ENCODE measurements around the gene PPFIA3.
A peak's percentile ranks its signal among the peaks of the same experiment; 100 is the strongest.

Gene PPFIA3

DNA sequence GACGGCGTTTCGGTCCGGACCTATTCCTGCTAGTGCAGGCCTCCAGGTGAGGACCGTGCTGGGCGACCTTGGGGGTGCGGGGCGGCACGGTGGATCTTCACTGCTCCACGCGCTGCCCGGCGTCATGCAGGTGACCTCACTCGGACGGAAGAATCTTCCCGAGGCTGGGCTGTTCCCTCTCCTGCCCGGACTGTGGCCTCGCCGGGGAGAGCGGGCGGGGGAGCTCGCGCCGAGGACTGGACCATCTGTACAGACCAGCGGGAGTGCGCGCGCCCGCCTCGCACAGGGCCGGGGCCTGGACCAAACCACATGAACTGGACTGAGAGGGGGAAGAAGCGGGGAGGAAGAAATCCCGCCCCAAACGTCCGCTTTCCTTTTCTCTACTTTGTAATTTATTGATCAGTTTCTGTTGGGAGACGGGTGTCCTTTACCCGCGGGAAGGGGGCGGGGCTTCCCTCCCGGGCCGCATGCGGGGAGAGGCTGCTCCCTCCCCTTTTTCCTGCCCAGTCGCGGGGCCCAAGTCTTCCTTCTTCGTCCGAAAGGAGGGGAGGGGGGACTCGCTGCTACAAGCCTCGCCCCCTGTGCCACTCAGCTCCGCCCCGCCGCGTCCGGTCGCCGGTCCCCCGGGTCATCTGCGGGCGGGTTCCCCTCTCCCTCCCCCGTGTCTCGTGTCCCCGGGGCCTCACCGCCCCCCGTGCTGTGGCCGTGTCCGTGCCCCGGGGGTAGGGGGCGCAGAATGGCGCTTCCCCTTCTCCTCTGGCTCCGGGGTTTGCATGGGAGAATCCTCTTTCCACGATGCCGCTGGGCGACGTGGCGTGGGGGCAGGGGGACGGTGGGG lies 31.0 kb downstream of the PPFIA3 start:
- TF ChIP-seq TAF1 (IDR thresholded peaks at IDR 0.05; ENCODE audit: low read depth), result peak; percentile 28; the same call in 1 of the 2 replicates
- TF ChIP-seq CEBPB (IDR thresholded peaks at IDR 0.05), result no peak
- peak; percentile 78 for TF ChIP-seq MAX (IDR thresholded peaks at IDR 0.05)
- peak; percentile 87 for TF ChIP-seq ZBTB7A (IDR thresholded peaks at IDR 0.05; ENCODE audit: low read depth)

- TF ChIP-seq EGR1 (IDR thresholded peaks at IDR 0.05) (no peak), TCF12 (IDR thresholded peaks at IDR 0.05; ENCODE audit: low read depth) (no peak), CEBPB (IDR thresholded peaks at IDR 0.05) (no peak), RAD21 (IDR thresholded peaks at IDR 0.05; ENCODE audit: low read depth) (no peak), FOXM1 (IDR thresholded peaks at IDR 0.05; ENCODE audit: borderline replicate concordance, low read depth) (no peak), EP300 (IDR thresholded peaks at IDR 0.05; ENCODE audit: borderline replicate concordance) (no peak), CREB1 (IDR thresholded peaks at IDR 0.05; ENCODE audit: low read depth) (no peak), ZBTB7A (IDR thresholded peaks at IDR 0.05; ENCODE audit: low read depth) (no peak), TAF1 (IDR thresholded peaks at IDR 0.05; ENCODE audit: low read depth) (no peak; the same call in 1 of the 2 replicates), YY1 (IDR thresholded peaks at IDR 0.05; ENCODE audit: low read depth) (no peak)
- TF ChIP-seq, protein P1, sequence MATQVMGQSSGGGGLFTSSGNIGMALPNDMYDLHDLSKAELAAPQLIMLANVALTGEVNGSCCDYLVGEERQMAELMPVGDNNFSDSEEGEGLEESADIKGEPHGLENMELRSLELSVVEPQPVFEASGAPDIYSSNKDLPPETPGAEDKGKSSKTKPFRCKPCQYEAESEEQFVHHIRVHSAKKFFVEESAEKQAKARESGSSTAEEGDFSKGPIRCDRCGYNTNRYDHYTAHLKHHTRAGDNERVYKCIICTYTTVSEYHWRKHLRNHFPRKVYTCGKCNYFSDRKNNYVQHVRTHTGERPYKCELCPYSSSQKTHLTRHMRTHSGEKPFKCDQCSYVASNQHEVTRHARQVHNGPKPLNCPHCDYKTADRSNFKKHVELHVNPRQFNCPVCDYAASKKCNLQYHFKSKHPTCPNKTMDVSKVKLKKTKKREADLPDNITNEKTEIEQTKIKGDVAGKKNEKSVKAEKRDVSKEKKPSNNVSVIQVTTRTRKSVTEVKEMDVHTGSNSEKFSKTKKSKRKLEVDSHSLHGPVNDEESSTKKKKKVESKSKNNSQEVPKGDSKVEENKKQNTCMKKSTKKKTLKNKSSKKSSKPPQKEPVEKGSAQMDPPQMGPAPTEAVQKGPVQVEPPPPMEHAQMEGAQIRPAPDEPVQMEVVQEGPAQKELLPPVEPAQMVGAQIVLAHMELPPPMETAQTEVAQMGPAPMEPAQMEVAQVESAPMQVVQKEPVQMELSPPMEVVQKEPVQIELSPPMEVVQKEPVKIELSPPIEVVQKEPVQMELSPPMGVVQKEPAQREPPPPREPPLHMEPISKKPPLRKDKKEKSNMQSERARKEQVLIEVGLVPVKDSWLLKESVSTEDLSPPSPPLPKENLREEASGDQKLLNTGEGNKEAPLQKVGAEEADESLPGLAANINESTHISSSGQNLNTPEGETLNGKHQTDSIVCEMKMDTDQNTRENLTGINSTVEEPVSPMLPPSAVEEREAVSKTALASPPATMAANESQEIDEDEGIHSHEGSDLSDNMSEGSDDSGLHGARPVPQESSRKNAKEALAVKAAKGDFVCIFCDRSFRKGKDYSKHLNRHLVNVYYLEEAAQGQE (IDR thresholded peaks at IDR 0.05; ENCODE audit: low read depth), result no peak
- TF ChIP-seq, protein P2, sequence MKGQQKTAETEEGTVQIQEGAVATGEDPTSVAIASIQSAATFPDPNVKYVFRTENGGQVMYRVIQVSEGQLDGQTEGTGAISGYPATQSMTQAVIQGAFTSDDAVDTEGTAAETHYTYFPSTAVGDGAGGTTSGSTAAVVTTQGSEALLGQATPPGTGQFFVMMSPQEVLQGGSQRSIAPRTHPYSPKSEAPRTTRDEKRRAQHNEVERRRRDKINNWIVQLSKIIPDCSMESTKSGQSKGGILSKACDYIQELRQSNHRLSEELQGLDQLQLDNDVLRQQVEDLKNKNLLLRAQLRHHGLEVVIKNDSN (IDR thresholded peaks at IDR 0.05), result no peak
These were observed 31.6 kb downstream of the PPFIA3 start for GRCh38 chr19:49150944-49151243.

- no peak for TF ChIP-seq EP300 (IDR thresholded peaks at IDR 0.05; ENCODE audit: borderline replicate concordance)
- TF ChIP-seq ZBTB7A (IDR thresholded peaks at IDR 0.05; ENCODE audit: low read depth), result no peak
- TF ChIP-seq TAF1 (IDR thresholded peaks at IDR 0.05; ENCODE audit: low read depth), result 0 out of 2 replicates have a peak, but pooled peaks have one; percentile 28
- 0 out of 2 replicates have a peak, but pooled peaks have one; percentile 14 for TF ChIP-seq EGR1 (IDR thresholded peaks at IDR 0.05)
- TF ChIP-seq, protein P2 (IDR thresholded peaks at IDR 0.05), result peak; percentile 89
- TF ChIP-seq RAD21 (IDR thresholded peaks at IDR 0.05; ENCODE audit: low read depth), result no peak; the same call in 1 of the 2 replicates
- TF ChIP-seq YY1 (IDR thresholded peaks at IDR 0.05; ENCODE audit: low read depth), result no peak
- TF ChIP-seq NFIC (IDR thresholded peaks at IDR 0.05), result no peak
- peak; percentile 99 for TF ChIP-seq MAX (IDR thresholded peaks at IDR 0.05)
- no peak for TF ChIP-seq FOXM1 (IDR thresholded peaks at IDR 0.05; ENCODE audit: borderline replicate concordance, low read depth)
- TF ChIP-seq, protein P1 (IDR thresholded peaks at IDR 0.05; ENCODE audit: low read depth), result no peak
- no peak for TF ChIP-seq TEAD4 (IDR thresholded peaks at IDR 0.05)
- TF ChIP-seq CEBPB (IDR thresholded peaks at IDR 0.05), result no peak
- TF ChIP-seq TCF12 (IDR thresholded peaks at IDR 0.05; ENCODE audit: low read depth), result 0 out of 2 replicates have a peak, but pooled peaks have one; percentile 39
- no peak for TF ChIP-seq CREB1 (IDR thresholded peaks at IDR 0.05; ENCODE audit: low read depth)
These were observed 32.1 kb downstream of the PPFIA3 start for GRCh38 chr19:49151267-49152118.

GRCh38 chr19:49152119-49152550 lies 32.8 kb downstream of the PPFIA3 start:
- TF ChIP-seq MAX (IDR thresholded peaks at IDR 0.05) (no peak), ZBTB7A (IDR thresholded peaks at IDR 0.05; ENCODE audit: low read depth) (peak; percentile 80; the same call in 1 of the 2 replicates)
- TF ChIP-seq, protein P2 (IDR thresholded peaks at IDR 0.05), result no peak
